ENCODE results near the gene PPP1R14C. TPM values are rescaled to one million over a fixed set of nuclear protein-coding genes. Genes with fewer than 3 reads are reported as not detected.

Gene PPP1R14C
- total RNA-seq, 1 donor = 3.6 TPM

- no peak overlapping the region for H3K4me2 ChIP-seq (ENCODE audit: insufficient read depth, low read length)
- H3K36me3 ChIP-seq (ENCODE audit: insufficient read depth, low read length) = no peaks in the 10 kb centered on the region
- no peaks in the 10 kb centered on the region for H3K79me2 ChIP-seq (ENCODE audit: insufficient read depth, low read length)
- no peak overlapping the region for H3K4me3 ChIP-seq (ENCODE audit: insufficient read depth, low read length)
- H4K20me1 ChIP-seq (ENCODE audit: insufficient read depth, low read length) = no peaks in the 10 kb centered on the region
- no peaks in the 10 kb centered on the region for H3K9me3 ChIP-seq (ENCODE audit: low read depth, low read length)
- no peaks in the 10 kb centered on the region for H3K27me3 ChIP-seq (ENCODE audit: insufficient read depth, low read length)
- no peak for TF ChIP-seq CTCF (IDR thresholded peaks at IDR 0.05; ENCODE audit: extremely low read depth, low read depth, low read length)
- peak overlapping the region; percentile 93 for H3K27ac ChIP-seq (ENCODE audit: low read depth, low read length)
- DNase-seq (ENCODE audit: insufficient read length, low spot score, missing footprints) = no peak
- peaks cover 38% of the 10 kb centered on the region for H3K4me1 ChIP-seq (ENCODE audit: insufficient read depth, low read length)
- H2AFZ ChIP-seq (ENCODE audit: low read length) = no peak overlapping the region
These were observed 123.5 kb downstream of the PPP1R14C start for GRCh38 chr6:150266309-150266708.

DNA sequence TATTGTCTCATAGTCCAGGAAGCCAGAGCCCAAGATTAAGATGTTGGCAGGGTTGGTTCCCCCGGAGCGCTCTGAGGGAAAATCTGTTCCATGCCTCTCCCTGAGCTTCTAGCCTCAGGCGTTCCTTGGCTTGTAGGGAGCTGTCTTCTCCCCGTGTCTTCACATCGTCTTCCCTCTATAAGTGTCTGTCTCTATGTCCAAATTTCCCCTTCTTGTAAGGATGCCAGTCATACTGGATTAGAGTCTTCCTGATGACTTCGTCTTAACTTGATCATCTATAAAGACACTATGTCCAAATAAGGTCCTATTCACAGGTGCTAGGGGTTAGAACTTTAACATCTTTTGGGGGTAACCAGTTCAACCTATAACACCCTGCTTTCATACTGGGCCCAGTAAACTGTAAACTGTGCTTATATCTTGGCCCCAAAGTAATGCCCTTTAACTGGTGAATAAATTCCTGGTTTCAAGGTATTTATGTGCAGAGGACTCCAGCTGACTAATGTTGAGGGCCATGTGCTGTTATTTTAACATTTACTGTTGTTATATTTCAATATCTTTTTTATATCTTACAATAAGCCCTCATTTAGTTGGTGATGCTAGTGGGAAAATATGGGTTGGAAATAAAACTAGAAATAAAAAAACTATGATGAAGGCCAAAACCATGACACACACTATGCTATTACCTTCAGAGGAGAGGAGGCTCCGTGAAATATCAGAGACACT, 124.3 kb downstream of the PPP1R14C start:
- Histone ChIP-seq H4K20me1 (ENCODE audit: insufficient read depth, low read length) (no peaks in the 10 kb centered on the region), H3K79me2 (ENCODE audit: insufficient read depth, low read length) (no peaks in the 10 kb centered on the region), H3K36me3 (ENCODE audit: insufficient read depth, low read length) (no peaks in the 10 kb centered on the region), H3K4me2 (ENCODE audit: insufficient read depth, low read length) (peak overlapping the region; percentile 51), H3K27me3 (ENCODE audit: insufficient read depth, low read length) (no peaks in the 10 kb centered on the region), H3K9me3 (ENCODE audit: low read depth, low read length) (no peaks in the 10 kb centered on the region), H2AFZ (ENCODE audit: low read length) (peak overlapping the region; percentile 36), H3K4me1 (ENCODE audit: insufficient read depth, low read length) (peaks cover 38% of the 10 kb centered on the region), H3K27ac (ENCODE audit: low read depth, low read length) (peak overlapping the region; percentile 93), H3K4me3 (ENCODE audit: insufficient read depth, low read length) (peak overlapping the region; percentile 9)
- DNase-seq (ENCODE audit: insufficient read length, low spot score, missing footprints) = no peak
- no peak for TF ChIP-seq CTCF (IDR thresholded peaks at IDR 0.05; ENCODE audit: extremely low read depth, low read depth, low read length)

- Histone ChIP-seq H3K4me3 (ENCODE audit: insufficient read depth, low read length) (no peak overlapping the region), H3K4me2 (ENCODE audit: insufficient read depth, low read length) (peak overlapping the region; percentile 51), H3K27me3 (ENCODE audit: insufficient read depth, low read length) (no peaks in the 10 kb centered on the region), H3K4me1 (ENCODE audit: insufficient read depth, low read length) (peaks cover 38% of the 10 kb centered on the region), H3K79me2 (ENCODE audit: insufficient read depth, low read length) (no peaks in the 10 kb centered on the region), H2AFZ (ENCODE audit: low read length) (peak overlapping the region; percentile 38), H3K9me3 (ENCODE audit: low read depth, low read length) (no peaks in the 10 kb centered on the region), H4K20me1 (ENCODE audit: insufficient read depth, low read length) (no peaks in the 10 kb centered on the region), H3K36me3 (ENCODE audit: insufficient read depth, low read length) (no peaks in the 10 kb centered on the region), H3K27ac (ENCODE audit: low read depth, low read length) (peak overlapping the region; percentile 93)
- TF ChIP-seq CTCF (IDR thresholded peaks at IDR 0.05; ENCODE audit: extremely low read depth, low read depth, low read length) = peak; percentile 12
- peak; percentile 84 for DNase-seq (ENCODE audit: insufficient read length, low spot score, missing footprints)
These were observed 125.1 kb downstream of the PPP1R14C start for GRCh38 chr6:150267686-150268561.
